Measurements from ENCODE around the gene GNAI2. TPM values are rescaled to one million over a fixed set of nuclear protein-coding genes. Genes with fewer than 3 reads are reported as not detected.

GNAI2 gene
- total RNA-seq, 1 experiment from 2014 or later, result 214 TPM

DNA sequence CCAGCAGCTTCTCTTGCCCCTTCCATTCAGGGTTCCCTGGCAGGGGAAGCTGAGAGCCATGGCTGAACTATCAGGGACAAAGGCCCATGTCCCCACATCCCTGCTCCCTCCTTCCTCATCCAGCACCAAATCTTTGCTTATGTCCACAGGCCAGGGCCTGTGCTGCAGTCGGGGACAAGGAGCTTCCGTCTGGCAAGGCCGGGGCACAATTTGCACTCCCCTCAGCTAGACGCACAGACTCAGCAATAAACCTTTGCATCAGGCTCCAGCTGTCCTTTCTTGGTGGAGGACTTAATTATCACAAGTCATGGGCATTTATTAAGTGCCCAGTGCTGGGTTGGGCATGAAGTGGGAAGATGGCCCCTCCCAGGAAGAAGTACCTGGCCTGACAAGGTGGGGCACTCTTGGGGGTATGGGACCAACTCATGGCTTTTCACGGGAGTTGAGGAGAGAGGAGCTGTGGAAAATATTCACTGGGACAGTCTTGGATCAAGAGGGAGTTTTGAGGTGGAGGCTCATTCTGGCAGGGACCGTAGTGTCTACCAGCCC lies 39.7 kb upstream of the GNAI2 start:
- Histone ChIP-seq H3K36me3 (no peaks in the 10 kb centered on the region), H3K4me3 (no peak overlapping the region), H3K27me3 (replicated peaks) (peaks cover 17% of the 10 kb centered on the region), H3K27ac (no peak overlapping the region), H3K4me1 (replicated peaks) (peaks cover 5% of the 10 kb centered on the region), H3K9me3 (replicated peaks) (no peaks in the 10 kb centered on the region)
- no peak for DNase-seq (ENCODE audit: low read depth in 1 of 2, low spot score in 2 of 2)

DNA sequence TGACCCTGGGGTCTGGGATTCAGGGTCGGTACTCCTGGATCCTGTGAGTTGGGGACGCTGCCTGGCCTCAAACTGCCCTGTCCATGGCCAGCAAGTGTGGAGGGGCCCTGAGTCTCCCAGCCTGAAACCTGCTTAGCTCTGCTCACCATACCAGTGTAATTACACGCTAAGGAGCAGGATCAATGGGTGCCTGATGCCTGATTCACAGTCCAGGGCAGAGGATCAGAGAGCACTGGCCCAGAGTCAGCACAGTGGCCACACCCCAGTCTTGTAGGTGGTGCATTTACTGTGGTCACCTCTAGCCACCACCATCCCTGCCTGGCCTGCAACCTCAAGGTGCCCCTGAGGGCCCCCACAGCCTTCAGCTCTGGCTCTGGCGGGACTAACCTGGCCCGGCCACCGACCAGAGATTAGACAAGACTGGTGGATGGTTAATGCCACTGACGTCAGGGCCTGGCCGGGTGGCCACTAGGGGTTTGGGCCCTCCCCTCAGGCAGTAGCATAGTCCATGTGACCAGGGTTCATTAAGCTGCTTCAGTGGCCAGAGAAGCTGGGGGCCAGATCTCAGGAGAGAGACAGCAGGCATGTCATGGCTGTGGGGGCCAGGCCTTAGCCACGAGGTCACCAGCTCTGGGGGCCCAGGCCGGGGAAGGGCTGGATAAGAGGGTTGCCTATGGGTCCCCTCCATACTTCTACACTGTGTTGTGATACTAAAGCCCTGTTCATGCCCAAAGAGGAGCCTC lies 34.3 kb upstream of the GNAI2 start:
- peaks cover 27% of the 10 kb centered on the region for H3K27me3 ChIP-seq (replicated peaks)
- DNase-seq (ENCODE audit: low read depth in 1 of 2, low spot score in 2 of 2), result no peak
- H3K36me3 ChIP-seq, result no peaks in the 10 kb centered on the region
- no peak overlapping the region for H3K27ac ChIP-seq
- no peak overlapping the region for H3K4me3 ChIP-seq
- H3K4me1 ChIP-seq (replicated peaks), result no peaks in the 10 kb centered on the region
- no peaks in the 10 kb centered on the region for H3K9me3 ChIP-seq (replicated peaks)

DNA sequence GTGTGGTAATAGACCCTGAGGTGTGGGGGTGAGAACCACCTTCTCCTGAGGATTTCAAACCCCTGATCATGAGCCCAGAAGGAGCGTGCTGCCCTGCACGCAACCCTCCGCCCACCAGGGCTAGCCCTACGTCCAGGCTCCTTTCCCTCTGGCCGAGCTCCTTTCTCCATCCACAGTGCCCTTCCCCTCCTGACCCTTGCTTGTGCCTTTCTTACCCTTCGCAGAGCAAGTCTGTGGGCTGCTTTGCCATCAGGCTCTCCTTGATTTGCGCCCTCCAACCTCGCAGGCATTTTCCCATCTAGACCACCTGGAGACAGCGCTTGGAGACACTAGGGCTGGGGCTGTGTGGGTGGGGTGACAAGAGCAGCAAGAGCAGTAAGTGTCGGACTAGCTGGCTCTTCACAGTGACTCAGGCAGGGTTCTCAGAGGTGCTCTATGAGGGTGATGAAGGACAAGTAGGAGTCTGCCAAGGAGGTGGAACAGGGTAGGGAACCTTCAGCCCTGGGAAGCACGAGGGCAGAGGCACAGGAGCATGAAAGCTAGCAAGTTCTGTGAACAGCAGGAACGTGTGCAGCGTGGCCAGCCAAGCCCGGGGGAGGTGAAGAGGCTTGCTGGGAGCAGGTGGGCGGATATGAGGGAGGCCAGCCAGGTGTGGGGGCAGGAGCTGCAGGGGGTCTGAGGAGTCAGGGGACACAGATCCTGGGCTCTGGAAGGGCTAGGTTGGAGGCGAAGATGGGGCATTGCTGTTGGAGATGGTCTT lies 33.5 kb upstream of the GNAI2 start:
- no peak overlapping the region for H3K4me3 ChIP-seq
- no peak for DNase-seq (ENCODE audit: low read depth in 1 of 2, low spot score in 2 of 2)

DNA sequence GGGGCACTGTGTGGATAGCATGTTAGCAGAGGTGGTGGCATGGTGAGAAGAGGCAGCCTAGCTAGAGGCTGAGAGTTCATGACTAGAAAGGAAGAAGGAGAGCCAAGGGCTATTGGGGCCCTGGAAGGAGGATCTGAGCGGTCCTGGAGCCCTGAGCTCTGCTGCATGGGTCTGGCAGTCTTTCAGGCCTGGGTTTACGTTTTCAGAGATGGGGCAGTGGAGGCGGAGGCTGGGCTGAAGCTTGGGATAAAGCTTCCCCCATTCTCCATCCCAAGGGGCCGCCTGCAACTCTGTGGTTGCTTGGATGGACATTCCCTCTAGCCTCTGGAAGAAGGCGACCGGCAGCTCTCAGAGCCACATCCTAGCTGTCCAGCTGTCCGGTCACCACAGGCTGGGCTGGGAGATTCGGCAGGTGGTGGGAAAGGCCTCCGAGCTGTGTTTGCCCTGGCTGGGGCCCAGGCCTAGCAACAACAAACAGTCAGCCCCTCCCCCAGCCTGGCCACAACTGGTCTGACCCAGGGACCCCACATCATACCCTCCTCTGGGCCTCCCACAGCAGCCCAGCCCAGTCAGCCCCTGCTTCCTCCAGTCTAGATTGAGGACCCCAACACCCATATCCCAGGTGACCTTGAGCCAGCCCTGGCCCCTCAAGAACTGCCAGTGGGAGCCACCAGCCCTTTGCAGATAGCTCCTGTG lies 32.7 kb upstream of the GNAI2 start:
- H3K9me3 ChIP-seq (replicated peaks), result no peaks in the 10 kb centered on the region
- H3K4me3 ChIP-seq, result no peak overlapping the region
- no peak overlapping the region for H3K27ac ChIP-seq
- H3K27me3 ChIP-seq (replicated peaks), result peaks cover 27% of the 10 kb centered on the region
- no peaks in the 10 kb centered on the region for H3K36me3 ChIP-seq
- no peak for DNase-seq (ENCODE audit: low read depth in 1 of 2, low spot score in 2 of 2)
- no peaks in the 10 kb centered on the region for H3K4me1 ChIP-seq (replicated peaks)

More for the DNA sequence above, 33.5 kb upstream of the GNAI2 start:
- peaks cover 27% of the 10 kb centered on the region for H3K27me3 ChIP-seq (replicated peaks)
- no peaks in the 10 kb centered on the region for H3K36me3 ChIP-seq
- H3K9me3 ChIP-seq (replicated peaks), result no peaks in the 10 kb centered on the region
- no peak overlapping the region for H3K27ac ChIP-seq
- no peaks in the 10 kb centered on the region for H3K4me1 ChIP-seq (replicated peaks)

DNA sequence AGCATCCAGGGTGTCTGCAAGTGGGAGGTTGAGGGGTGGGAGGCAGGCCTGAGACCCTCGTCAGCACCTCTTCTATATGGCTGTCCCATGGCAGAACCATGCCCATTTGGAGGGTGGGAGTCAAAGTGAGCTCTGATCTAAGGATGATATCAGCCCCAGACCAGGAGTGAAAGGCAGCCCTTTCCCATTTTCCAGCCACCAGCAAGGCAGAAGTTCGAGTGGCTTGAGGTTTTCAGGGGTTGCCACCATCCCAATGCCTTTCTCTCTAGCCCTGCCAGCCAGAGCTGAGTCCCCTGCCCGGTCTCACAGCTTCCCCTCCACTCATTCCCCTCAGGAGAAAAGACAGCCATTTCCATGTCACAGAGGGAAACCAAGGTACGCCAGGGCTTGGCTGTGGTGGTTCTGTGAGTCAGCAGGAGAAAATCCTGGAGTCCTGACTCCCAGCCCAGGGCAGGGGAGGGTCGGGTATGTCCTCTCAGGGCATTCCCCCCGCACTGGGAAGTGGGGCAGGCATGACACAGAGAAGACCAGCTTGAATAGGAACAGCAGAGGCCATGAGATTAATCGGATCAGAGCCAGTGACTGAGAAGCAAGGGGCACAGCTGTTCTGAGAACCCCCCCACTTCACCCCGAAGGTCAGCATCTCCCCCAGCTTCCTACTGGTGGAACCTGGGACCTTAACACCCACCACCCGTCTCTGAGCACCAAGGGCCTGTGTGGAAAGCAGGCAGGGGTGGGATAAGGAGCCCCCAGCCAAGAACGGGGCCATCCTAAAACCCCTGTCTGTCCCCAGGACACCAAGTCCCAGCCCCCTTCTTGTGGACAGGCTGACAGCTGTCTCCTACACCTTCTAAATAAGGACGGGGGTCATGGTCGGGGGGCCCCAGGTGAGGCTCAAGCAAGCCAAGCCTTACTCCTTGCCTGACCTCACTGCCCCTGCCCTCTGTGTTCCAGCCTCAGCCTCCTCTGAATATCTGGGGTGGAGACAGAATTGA lies 31.9 kb upstream of the GNAI2 start:
- no peaks in the 10 kb centered on the region for H3K9me3 ChIP-seq (replicated peaks)
- H3K27me3 ChIP-seq (replicated peaks), result peaks cover 27% of the 10 kb centered on the region
- no peak for DNase-seq (ENCODE audit: low read depth in 1 of 2, low spot score in 2 of 2)

DNA sequence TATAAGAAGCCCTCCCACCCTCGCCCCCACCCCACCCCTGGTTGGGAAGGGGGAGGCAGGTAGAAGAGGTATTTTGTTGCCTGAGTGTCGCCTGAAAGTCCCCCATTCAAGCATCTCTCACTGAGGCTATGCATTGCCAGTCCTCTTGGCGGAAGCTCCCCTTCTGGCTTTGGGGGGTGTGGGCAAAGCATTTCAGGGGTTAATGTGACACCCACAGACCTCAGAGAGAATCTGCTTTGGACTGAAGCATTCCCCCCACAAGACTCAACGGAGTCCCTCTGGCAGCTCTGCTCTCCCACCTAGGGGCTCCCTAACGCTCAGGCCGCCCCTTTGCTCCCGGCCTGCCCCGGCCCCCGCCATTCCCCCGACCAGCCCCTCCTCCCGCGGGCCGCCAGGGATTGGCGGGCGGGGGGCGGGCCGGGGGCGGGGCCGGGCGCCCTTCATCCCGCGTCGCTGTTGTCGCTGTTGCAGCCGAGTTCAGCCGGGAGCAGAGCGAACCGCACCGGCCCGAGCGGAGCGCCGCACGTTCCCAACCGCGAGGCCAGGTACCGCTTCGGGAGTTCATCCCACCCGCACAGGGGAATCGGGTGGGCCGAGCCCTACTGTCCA lies 31.1 kb upstream of the GNAI2 start, which contains the start of gene SLC38A3:
TSS of gene SLC38A3 (plus strand) at position 468 of the 609 bp plus-strand sequence. CDS start 8,929 bp downstream, outside the sequence.
- no peaks in the 10 kb centered on the region for H3K9me3 ChIP-seq (replicated peaks)
- no peak for DNase-seq (ENCODE audit: low read depth in 1 of 2, low spot score in 2 of 2)
- peaks cover 20% of the 10 kb centered on the region for H3K27me3 ChIP-seq (replicated peaks)
- no peak within 1 kb of the TSS for H3K4me3 ChIP-seq
- no peaks in the 10 kb centered on the region for H3K36me3 ChIP-seq
- no peak within 1 kb of the TSS for H3K27ac ChIP-seq
- no peaks in the 10 kb centered on the region for H3K4me1 ChIP-seq (replicated peaks)

More for the DNA sequence above, 31.9 kb upstream of the GNAI2 start:
- Histone ChIP-seq H3K4me1 (replicated peaks) (no peaks in the 10 kb centered on the region), H3K36me3 (no peaks in the 10 kb centered on the region), H3K27ac (no peak overlapping the region), H3K4me3 (no peak overlapping the region)

DNA sequence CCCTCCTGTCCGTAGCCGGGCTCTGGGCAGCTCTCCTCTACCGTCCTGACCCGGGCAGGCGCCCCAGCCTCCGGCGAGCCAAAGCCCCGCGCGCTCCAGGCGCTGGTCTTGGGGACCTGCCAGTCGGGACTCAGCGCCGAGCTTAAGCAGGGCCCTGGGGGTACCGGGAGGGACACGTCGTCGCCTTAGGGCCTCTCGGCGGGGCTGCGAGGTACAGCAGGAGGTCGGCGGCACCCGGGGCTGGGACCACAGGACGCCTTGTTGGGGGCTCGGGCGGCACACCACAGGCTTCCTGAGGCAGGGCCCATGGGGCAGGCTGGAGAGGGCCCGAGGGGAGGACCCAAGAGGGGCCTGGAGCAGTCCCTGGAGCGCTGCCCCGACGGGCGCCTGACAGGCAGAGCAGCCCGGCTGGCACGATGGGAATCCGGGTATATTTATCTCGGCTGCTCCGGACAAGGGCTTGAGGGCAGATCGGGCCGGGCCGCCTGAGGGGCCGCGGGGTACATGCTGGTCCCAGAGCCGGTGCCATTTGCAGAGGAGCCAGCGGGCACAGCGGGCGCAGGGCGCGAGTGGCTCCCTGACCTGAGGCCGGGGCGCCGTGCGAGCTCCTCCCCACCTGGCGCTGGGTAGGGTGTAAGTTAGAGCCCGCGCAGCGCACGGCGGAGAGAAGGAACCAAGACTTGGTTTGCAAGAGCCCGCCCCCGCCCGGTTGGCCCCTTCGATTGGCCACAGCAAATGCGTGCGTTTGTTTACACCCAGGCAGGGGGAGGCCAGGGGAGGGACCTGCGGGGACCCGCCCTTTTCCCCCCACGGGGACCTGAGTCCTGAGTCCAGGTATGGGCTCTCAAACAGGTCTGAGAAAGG lies 30.4 kb upstream of the GNAI2 start:
- DNase-seq (ENCODE audit: low read depth in 1 of 2, low spot score in 2 of 2), result no peak
- Histone ChIP-seq H3K36me3 (no peaks in the 10 kb centered on the region), H3K4me3 (no peak overlapping the region), H3K27me3 (replicated peaks) (peaks cover 20% of the 10 kb centered on the region), H3K4me1 (replicated peaks) (no peaks in the 10 kb centered on the region), H3K9me3 (replicated peaks) (no peaks in the 10 kb centered on the region), H3K27ac (no peak overlapping the region)

DNA sequence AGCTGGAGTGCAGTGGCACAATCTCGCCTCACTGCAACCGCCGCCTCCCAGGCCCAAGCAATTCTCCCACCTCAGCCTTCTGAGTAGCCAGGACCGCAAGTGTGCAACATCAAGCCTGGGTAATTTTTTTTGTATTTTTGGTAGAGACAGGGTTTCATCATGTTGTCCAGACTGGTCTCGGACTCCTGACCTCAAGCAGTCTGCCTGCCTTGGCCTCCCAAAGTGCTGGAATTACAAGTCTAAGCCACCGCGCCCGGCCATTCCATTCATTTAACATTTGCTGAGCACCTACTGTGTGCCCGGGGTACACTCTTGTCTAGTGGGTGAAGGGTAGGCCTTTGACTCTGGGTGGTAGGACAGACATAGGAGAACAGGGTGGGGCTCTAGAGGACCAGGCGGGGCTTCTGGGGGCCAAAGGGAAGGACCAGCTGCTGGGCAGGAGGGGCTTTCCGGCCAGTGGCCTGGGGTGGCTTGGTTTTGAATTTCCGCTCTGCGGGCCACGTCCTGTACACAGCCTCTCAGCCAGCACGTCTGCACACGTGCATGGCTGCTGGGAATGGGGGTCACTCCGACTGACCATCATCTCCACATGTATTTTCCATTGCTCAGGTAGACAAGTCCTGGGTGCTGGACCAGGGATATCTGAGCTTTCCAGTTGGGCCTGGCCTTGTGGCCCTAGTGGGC lies 28.5 kb upstream of the GNAI2 start:
- H3K9me3 ChIP-seq (replicated peaks), result no peaks in the 10 kb centered on the region
- peaks cover 20% of the 10 kb centered on the region for H3K27me3 ChIP-seq (replicated peaks)
- no peaks in the 10 kb centered on the region for H3K36me3 ChIP-seq
- H3K27ac ChIP-seq, result no peak overlapping the region
- no peaks in the 10 kb centered on the region for H3K4me1 ChIP-seq (replicated peaks)
- no peak for DNase-seq (ENCODE audit: low read depth in 1 of 2, low spot score in 2 of 2)
- H3K4me3 ChIP-seq, result no peak overlapping the region

DNA sequence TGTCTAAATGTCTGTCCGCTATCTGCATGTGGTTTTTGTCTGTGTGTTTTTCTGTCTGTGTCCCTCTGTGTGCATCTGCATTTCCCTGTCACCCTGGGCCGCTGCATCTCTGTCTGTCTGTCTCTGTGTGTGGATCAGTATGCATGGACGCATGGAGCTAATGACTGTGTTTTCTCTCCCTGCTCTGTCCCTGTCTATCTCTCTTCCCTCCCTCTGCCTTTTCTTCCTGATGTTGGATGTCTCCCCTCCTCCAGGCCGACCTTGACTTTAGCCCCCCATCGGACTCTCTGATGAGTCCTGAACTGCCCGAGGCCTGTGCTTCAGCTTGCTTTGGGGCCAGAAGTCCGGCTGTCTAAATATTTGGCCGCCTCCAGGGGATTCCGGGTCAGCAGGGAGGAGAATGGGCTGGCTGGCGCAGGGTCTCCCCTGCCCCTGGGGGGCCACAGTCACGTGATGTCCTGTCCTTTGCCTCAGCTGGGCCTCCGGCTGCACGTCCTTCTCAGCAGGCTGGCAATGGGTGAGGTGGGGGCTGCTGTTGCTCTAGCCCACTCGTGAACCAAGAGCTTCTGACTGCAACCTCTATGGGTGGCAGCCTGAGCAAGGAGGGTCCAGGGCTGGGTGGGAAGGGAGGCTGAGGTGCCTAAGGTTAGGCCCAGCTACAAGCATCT lies 27.2 kb upstream of the GNAI2 start:
- H3K27ac ChIP-seq, result no peak overlapping the region
- no peaks in the 10 kb centered on the region for H3K36me3 ChIP-seq
- H3K27me3 ChIP-seq (replicated peaks), result peaks cover 20% of the 10 kb centered on the region

DNA sequence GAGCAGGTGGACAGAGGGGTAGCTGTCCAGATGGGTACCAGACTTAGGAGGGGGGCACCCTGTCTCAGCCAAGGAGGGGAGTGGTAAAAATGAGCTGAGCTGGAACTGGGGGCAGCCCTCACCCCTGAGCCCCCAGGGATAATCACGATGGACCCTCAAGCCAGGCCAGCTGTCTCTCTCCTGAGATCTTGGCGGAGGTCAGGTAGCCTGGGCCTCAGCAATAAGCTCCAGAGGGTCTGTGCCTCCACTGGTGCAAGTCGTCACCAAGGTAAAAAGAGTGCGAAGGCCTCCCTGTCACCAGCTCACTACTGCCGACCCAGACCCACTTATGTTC lies 25.9 kb upstream of the GNAI2 start:
- no peak overlapping the region for H3K27ac ChIP-seq
- H3K9me3 ChIP-seq (replicated peaks), result no peaks in the 10 kb centered on the region
- no peaks in the 10 kb centered on the region for H3K36me3 ChIP-seq
- H3K4me1 ChIP-seq (replicated peaks), result no peaks in the 10 kb centered on the region
- no peak for DNase-seq (ENCODE audit: low read depth in 1 of 2, low spot score in 2 of 2)
- H3K27me3 ChIP-seq (replicated peaks), result peaks cover 11% of the 10 kb centered on the region
- no peak overlapping the region for H3K4me3 ChIP-seq

More for the DNA sequence above, 27.2 kb upstream of the GNAI2 start:
- no peaks in the 10 kb centered on the region for H3K4me1 ChIP-seq (replicated peaks)
- DNase-seq (ENCODE audit: low read depth in 1 of 2, low spot score in 2 of 2), result no peak
- no peaks in the 10 kb centered on the region for H3K9me3 ChIP-seq (replicated peaks)
- no peak overlapping the region for H3K4me3 ChIP-seq

All from SJSA1 (cell line).